ENCODE data around the gene TRANK1. TPM values are rescaled to one million over a fixed set of nuclear protein-coding genes. Genes with fewer than 3 reads are reported as not detected.
A peak's percentile ranks its signal among the peaks of the same experiment; 100 is the strongest.

The TRANK1 gene
- total RNA-seq, 1 donor from 2014 or later: 2.1 TPM

DNA sequence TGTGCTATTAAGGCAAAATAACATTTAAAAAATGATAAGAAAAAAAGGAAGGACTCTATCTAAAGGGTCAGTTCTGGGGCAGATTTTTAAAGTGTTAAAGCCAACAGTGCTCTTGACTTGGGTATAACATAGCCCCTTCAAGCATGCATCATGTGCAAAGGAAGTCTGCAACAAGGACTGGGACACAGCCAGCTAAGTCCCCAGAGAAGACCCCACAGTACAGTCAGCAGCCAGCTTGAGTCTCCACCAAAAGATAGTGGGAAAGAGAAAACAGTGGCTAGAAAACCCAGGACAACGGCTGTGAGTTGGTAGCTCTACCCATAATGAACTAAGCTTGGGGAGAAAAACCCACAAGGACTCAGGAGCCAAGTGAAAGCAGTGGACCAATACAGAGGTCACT is 94.1 kb downstream of the TRANK1 start:
- H3K27ac Mint-ChIP-seq: no peak overlapping the region
- intact Hi-C loops (cut with micrococcal nuclease): no loop called here
- H3K4me1 Mint-ChIP-seq: no peaks in the 10 kb centered on the region
- H3K4me3 Mint-ChIP-seq: no peak overlapping the region
- no peaks in the 10 kb centered on the region for H3K9me3 Mint-ChIP-seq
- no peaks in the 10 kb centered on the region for H3K27me3 Mint-ChIP-seq
- no peak for DNase-seq
- peaks cover 56% of the 10 kb centered on the region for H3K36me3 Mint-ChIP-seq (ENCODE audit: low read depth)

DNA sequence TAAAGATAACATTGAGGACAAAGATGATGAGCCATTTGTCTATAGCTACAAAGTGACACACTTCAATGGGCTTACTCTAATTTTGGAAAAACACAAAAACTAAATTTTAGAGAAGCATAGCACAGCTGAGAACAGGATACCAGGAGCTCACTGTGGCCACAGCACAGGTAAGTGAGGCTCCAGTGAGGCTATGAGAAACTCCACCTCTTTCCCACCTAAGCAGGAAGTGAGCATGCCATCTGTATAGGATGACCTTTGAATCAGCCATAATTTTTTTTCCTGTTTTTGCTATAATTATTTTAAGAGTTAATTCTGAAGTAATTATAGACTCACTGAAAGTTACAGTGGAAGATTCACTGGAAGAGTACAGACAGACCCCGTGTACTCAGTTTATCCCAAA is 98.4 kb downstream of the TRANK1 start:
- intact Hi-C loops (cut with micrococcal nuclease): no loop called here
- no peak overlapping the region for H3K4me3 Mint-ChIP-seq
- H3K4me1 Mint-ChIP-seq: peaks cover 20% of the 10 kb centered on the region
- H3K27me3 Mint-ChIP-seq: no peaks in the 10 kb centered on the region
- no peak overlapping the region for H3K27ac Mint-ChIP-seq
- peaks cover 4% of the 10 kb centered on the region for H3K9me3 Mint-ChIP-seq
- H3K36me3 Mint-ChIP-seq (ENCODE audit: low read depth): peaks cover 71% of the 10 kb centered on the region
- no peak for DNase-seq

- Mint-ChIP-seq H3K27me3 (no peaks in the 10 kb centered on the region), H3K27ac (no peak overlapping the region), H3K9me3 (peaks cover 5% of the 10 kb centered on the region), H3K4me1 (peaks cover 22% of the 10 kb centered on the region), H3K36me3 (ENCODE audit: low read depth) (peaks cover 71% of the 10 kb centered on the region), H3K4me3 (peak overlapping the region; percentile 36)
- peak; percentile 84 for DNase-seq
- intact Hi-C loops (cut with micrococcal nuclease): loop anchor here (1.0 to 2.0 kb wide), 2 partner anchors 33 to 115 kb away; no protein-coding TSS in a partner anchor
These were observed 101.5 kb downstream of the TRANK1 start for GRCh38 chr3:36843065-36844051.

- no peak overlapping the region for H3K4me3 Mint-ChIP-seq
- no peaks in the 10 kb centered on the region for H3K27me3 Mint-ChIP-seq
- H3K36me3 Mint-ChIP-seq (ENCODE audit: low read depth): peaks cover 73% of the 10 kb centered on the region
- intact Hi-C loops (cut with micrococcal nuclease): loop anchor here (2.0 kb wide), 1 partner anchor 35 kb away; no protein-coding TSS in a partner anchor
- H3K27ac Mint-ChIP-seq: no peak overlapping the region
- DNase-seq: no peak
- H3K9me3 Mint-ChIP-seq: peaks cover 5% of the 10 kb centered on the region
- H3K4me1 Mint-ChIP-seq: peaks cover 22% of the 10 kb centered on the region
These were observed 102.6 kb downstream of the TRANK1 start for GRCh38 chr3:36842275-36842674.

- Mint-ChIP-seq H3K4me3 (no peak overlapping the region), H3K36me3 (ENCODE audit: low read depth) (peaks cover 67% of the 10 kb centered on the region), H3K27me3 (no peaks in the 10 kb centered on the region), H3K9me3 (peaks cover 5% of the 10 kb centered on the region), H3K27ac (no peak overlapping the region), H3K4me1 (peaks cover 22% of the 10 kb centered on the region)
- intact Hi-C loops (cut with micrococcal nuclease): no loop called here
- no peak for DNase-seq
These were observed 104.4 kb downstream of the TRANK1 start for GRCh38 chr3:36840453-36840921.

- no peak overlapping the region for H3K27ac Mint-ChIP-seq
- peaks cover 61% of the 10 kb centered on the region for H3K36me3 Mint-ChIP-seq (ENCODE audit: low read depth)
- peaks cover 6% of the 10 kb centered on the region for H3K4me1 Mint-ChIP-seq
- DNase-seq: no peak
- no peak overlapping the region for H3K4me3 Mint-ChIP-seq
- peaks cover 5% of the 10 kb centered on the region for H3K9me3 Mint-ChIP-seq
- intact Hi-C loops (cut with micrococcal nuclease): no loop called here
- no peaks in the 10 kb centered on the region for H3K27me3 Mint-ChIP-seq
These were observed 107.8 kb downstream of the TRANK1 start for GRCh38 chr3:36837089-36837488.

GRCh38 chr3:36833160-36833814 is 111.6 kb downstream of the TRANK1 start:
- H3K4me3 Mint-ChIP-seq: no peak overlapping the region
- no peaks in the 10 kb centered on the region for H3K4me1 Mint-ChIP-seq
- no peaks in the 10 kb centered on the region for H3K9me3 Mint-ChIP-seq
- intact Hi-C loops (cut with micrococcal nuclease): no loop called here
- no peaks in the 10 kb centered on the region for H3K27me3 Mint-ChIP-seq
- H3K36me3 Mint-ChIP-seq (ENCODE audit: low read depth): peaks cover 47% of the 10 kb centered on the region
- DNase-seq: no peak
- H3K27ac Mint-ChIP-seq: no peak overlapping the region

- no peak for DNase-seq
- intact Hi-C loops (cut with micrococcal nuclease): no loop called here
- H3K27me3 Mint-ChIP-seq: no peaks in the 10 kb centered on the region
- no peaks in the 10 kb centered on the region for H3K4me1 Mint-ChIP-seq
- H3K9me3 Mint-ChIP-seq: no peaks in the 10 kb centered on the region
- H3K27ac Mint-ChIP-seq: no peak overlapping the region
- no peak overlapping the region for H3K4me3 Mint-ChIP-seq
- peaks cover 47% of the 10 kb centered on the region for H3K36me3 Mint-ChIP-seq (ENCODE audit: low read depth)
These were observed 112.4 kb downstream of the TRANK1 start for GRCh38 chr3:36832406-36832805.

DNA sequence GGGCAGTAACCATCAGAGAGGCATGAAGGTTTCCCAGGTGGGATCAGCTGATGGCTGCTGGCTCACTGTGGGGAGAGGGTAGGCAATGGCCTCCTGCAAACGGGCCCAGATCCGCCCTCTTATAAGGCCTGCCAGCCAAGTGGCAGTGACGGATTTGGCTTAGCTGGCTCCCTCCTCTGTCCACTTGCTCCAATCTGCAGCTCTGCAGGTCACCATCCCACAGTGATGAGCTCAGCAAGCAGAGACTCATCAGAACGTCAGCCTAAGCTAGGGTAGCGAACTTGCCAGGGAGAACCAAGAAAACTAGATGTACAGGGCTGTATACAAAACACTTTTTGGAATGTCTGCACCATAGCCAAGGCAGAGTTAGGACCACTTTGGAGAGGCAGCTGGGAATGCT is 117.7 kb downstream of the TRANK1 start:
- Mint-ChIP-seq H3K4me3 (no peak overlapping the region), H3K9me3 (no peaks in the 10 kb centered on the region), H3K4me1 (no peaks in the 10 kb centered on the region), H3K36me3 (ENCODE audit: low read depth) (peaks cover 36% of the 10 kb centered on the region), H3K27me3 (no peaks in the 10 kb centered on the region), H3K27ac (no peak overlapping the region)
- no peak for DNase-seq
- intact Hi-C loops (cut with micrococcal nuclease): no loop called here

DNA sequence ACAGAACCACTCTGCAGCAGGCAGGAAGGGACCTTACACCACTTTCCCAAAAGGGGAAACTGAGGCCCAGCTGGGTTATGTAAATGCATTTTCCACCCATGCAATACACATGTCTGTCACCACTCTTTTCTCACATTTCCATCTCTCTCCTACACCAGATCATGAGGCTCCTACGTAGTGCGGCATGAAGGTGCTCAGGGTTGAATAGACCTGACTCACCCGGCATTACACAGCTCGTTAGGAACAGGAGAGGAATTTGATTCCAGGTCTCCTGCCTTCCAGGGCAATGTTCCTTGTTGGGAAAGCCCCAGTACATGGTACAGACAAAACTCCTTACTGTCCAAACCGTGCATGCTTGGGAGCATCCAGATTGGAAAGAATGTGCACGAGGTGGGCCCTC is 118.6 kb downstream of the TRANK1 start:
- Mint-ChIP-seq H3K4me1 (no peaks in the 10 kb centered on the region), H3K27me3 (no peaks in the 10 kb centered on the region), H3K36me3 (ENCODE audit: low read depth) (peaks cover 31% of the 10 kb centered on the region), H3K27ac (no peak overlapping the region), H3K4me3 (no peak overlapping the region), H3K9me3 (no peaks in the 10 kb centered on the region)
- no peak for DNase-seq
- intact Hi-C loops (cut with micrococcal nuclease): no loop called here

DNA sequence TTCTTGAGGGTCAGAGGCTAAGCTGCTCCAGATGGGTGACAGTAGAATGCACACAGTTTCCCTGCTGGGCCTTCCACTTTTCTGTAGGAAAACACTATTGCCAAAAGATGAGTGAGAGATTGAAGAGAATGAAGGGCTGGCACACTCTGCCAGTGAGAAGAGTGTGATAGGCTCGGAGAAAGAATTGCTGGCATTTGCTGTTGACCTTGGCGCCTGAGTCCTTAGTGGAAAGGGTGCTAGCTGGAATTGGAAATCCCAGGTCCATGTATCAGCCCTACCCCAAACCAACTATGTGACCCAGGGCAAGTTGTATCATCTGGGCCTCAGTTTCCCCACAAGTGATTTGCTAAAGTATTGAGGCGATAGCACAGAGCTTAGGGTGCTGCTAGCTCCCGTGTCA is 120.4 kb downstream of the TRANK1 start:
- Mint-ChIP-seq H3K27me3 (no peaks in the 10 kb centered on the region), H3K36me3 (ENCODE audit: low read depth) (peaks cover 25% of the 10 kb centered on the region), H3K4me1 (no peaks in the 10 kb centered on the region), H3K9me3 (no peaks in the 10 kb centered on the region), H3K27ac (no peak overlapping the region), H3K4me3 (no peak overlapping the region)
- DNase-seq: no peak
- intact Hi-C loops (cut with micrococcal nuclease): no loop called here

DNA sequence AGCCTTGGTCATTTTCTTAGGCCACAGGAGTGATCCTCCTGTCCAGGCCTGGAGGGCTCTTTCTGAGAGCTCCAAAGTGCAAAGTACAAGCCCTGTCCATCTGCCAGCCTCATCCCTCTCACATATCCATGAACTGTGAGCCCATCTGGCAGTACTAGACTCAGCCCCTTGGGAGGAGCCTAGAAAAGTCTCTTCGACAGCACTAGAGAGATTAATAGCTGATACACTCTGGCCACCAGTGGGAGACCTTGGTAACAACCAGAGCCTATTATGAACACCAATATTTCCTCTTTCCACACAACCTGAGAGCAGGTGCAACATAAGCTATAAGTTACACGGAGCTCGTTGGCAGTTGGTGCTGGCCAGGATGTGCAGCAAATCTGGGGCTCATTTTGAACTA is 121.0 kb downstream of the TRANK1 start:
- intact Hi-C loops (cut with micrococcal nuclease): no loop called here
- DNase-seq: no peak
- Mint-ChIP-seq H3K36me3 (ENCODE audit: low read depth) (peaks cover 20% of the 10 kb centered on the region), H3K4me1 (no peaks in the 10 kb centered on the region), H3K27me3 (no peaks in the 10 kb centered on the region), H3K4me3 (no peak overlapping the region), H3K9me3 (no peaks in the 10 kb centered on the region), H3K27ac (no peak overlapping the region)

DNA sequence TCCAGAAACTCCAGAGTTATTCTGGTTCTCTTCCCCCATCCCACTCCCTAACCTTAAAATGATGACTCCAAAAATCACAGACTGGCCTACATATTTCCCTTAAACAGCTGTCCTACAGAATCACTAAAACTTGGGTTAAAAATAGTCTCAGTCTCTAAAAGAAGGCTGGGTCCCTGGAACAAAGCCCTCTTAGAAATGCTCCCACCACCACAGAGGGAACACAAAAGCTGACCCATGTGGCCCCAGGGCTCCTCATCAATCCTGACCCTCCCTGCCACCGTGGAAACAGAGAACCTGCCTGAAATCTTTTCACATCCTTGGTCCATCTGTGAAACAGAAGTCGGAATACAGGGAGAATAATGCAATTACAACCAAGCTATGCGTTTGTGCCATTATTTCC is 124.8 kb downstream of the TRANK1 start:
- no peaks in the 10 kb centered on the region for H3K9me3 Mint-ChIP-seq
- H3K36me3 Mint-ChIP-seq (ENCODE audit: low read depth): peaks cover 1% of the 10 kb centered on the region
- H3K27ac Mint-ChIP-seq: no peak overlapping the region
- no peaks in the 10 kb centered on the region for H3K4me1 Mint-ChIP-seq
- peaks cover under 1% of the 10 kb centered on the region for H3K27me3 Mint-ChIP-seq
- no peak for DNase-seq
- intact Hi-C loops (cut with micrococcal nuclease): no loop called here
- H3K4me3 Mint-ChIP-seq: no peak overlapping the region
